ENCODE results near the gene REXO4.

DNA sequence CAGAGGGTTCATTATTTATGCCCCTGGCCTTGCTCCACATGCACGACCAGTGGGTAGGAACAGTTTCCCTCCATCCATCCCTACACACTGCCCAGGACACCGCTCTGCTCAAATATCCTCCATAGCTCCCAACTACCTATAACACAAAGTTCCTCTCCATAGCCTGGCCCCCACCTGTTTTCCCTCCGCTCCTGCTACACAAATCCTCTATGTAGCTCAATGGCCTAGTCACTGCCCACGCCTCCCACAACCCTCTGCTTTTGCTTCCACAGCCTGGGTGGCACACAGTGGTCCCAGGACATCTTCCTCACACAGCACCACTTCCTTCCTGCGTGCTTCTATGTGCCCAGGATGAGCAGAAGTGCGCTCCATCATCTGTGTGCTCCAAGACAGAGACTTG is 20.4 kb downstream of the REXO4 start:
- TF ChIP-seq CTCF (IDR thresholded peaks at IDR 0.05; ENCODE audit: extremely low read depth in 1 of 2, insufficient read depth in 1 of 2, low read depth in 1 of 2, low read length in 2 of 2) (no peak), GATA2 (IDR thresholded peaks at IDR 0.05; ENCODE audit: insufficient read depth, insufficient read length, low read depth, low read length) (no peak), FOS (IDR thresholded peaks at IDR 0.05; ENCODE audit: borderline replicate concordance, insufficient read depth, low read length) (no peak), EZH2 (IDR thresholded peaks at IDR 0.05; ENCODE audit: borderline replicate concordance, low read depth, low read length, severe bottlenecking) (no peak), POLR2A (IDR thresholded peaks at IDR 0.05; ENCODE audit: low read depth, low read length) (no peak)

Data from endothelial cell of umbilical vein (primary cell).